Head of caudate nucleus (tissue), 42 donors: ENCODE measurements around the gene PLA2G4A.

Experiments used
- DNase-seq, 42 donors: peaks; one replicate each; pipeline versions ENCODE4 v3.0.0 to v3.0.0-alpha.2; 2020 to 2021; ENCODE audit warnings: mixed read lengths in 7 of 42
- intact Hi-C: fragments of 100-400 bp; cut with DNase I; formaldehyde crosslinking; loops from one replicate; pipeline ENCODE4 v1.15.0; 2022

PLA2G4A gene

GRCh38 chr1:186828611-186829454, at the start of gene PLA2G4A:
PLA2G4A (plus strand) TSS chr1:186828949; CDS start chr1:186854355, 25,406 bp downstream.
- intact Hi-C loops = no loop called here
- peak in 11 of 42 donors; percentile 5 to 48 (median 15) for DNase-seq

GRCh38 chr1:186780076-186780475, 48.7 kb upstream of the PLA2G4A start:
- intact Hi-C loops = no loop called here
- DNase-seq = no peak

- no peak for DNase-seq
- intact Hi-C loops = no loop called here
These were observed 47.0 kb upstream of the PLA2G4A start for GRCh38 chr1:186781730-186782129.

- DNase-seq = no peak
- intact Hi-C loops = no loop called here
These were observed 46.0 kb upstream of the PLA2G4A start for GRCh38 chr1:186782791-186783190.

GRCh38 chr1:186783193-186783592, 45.6 kb upstream of the PLA2G4A start:
- DNase-seq = no peak
- intact Hi-C loops = no loop called here

GRCh38 chr1:186785503-186785902, 43.2 kb upstream of the PLA2G4A start:
- no peak for DNase-seq
- intact Hi-C loops = no loop called here

- intact Hi-C loops = no loop called here
- no peak for DNase-seq
These were observed 38.6 kb upstream of the PLA2G4A start for GRCh38 chr1:186790101-186790500.

GRCh38 chr1:186792870-186793581, 35.7 kb upstream of the PLA2G4A start:
- DNase-seq = no peak
- intact Hi-C loops = no loop called here

- intact Hi-C loops = no loop called here
- DNase-seq = no peak
These were observed 35.2 kb upstream of the PLA2G4A start for GRCh38 chr1:186793582-186793927.

GRCh38 chr1:186798960-186799688, 29.6 kb upstream of the PLA2G4A start:
- intact Hi-C loops = no loop called here
- no peak for DNase-seq

- intact Hi-C loops = no loop called here
- no peak for DNase-seq
These were observed 29.1 kb upstream of the PLA2G4A start for GRCh38 chr1:186799689-186800054.

- no peak for DNase-seq
- intact Hi-C loops = no loop called here
These were observed 26.4 kb upstream of the PLA2G4A start for GRCh38 chr1:186802388-186802787.

- DNase-seq = no peak
- intact Hi-C loops = no loop called here
These were observed 24.1 kb upstream of the PLA2G4A start for GRCh38 chr1:186804679-186805078.

- intact Hi-C loops = no loop called here
- peak in 1 of 42 donors; percentile 7 for DNase-seq
These were observed 22.3 kb upstream of the PLA2G4A start for GRCh38 chr1:186806477-186806876.

- intact Hi-C loops = no loop called here
- no peak for DNase-seq
These were observed 21.6 kb upstream of the PLA2G4A start for GRCh38 chr1:186807163-186807562.

GRCh38 chr1:186811892-186812291, 16.9 kb upstream of the PLA2G4A start:
- intact Hi-C loops = no loop called here
- no peak for DNase-seq

GRCh38 chr1:186812570-186812969, 16.2 kb upstream of the PLA2G4A start:
- intact Hi-C loops = no loop called here
- DNase-seq = no peak

- no peak for DNase-seq
- intact Hi-C loops = no loop called here
These were observed 15.3 kb upstream of the PLA2G4A start for GRCh38 chr1:186813420-186813819.

GRCh38 chr1:186819126-186819525, 9.6 kb upstream of the PLA2G4A start:
- intact Hi-C loops = no loop called here
- no peak for DNase-seq

GRCh38 chr1:186819563-186819962, 9.2 kb upstream of the PLA2G4A start:
- DNase-seq = no peak
- intact Hi-C loops = no loop called here
